Fibroblast of skin of scalp (primary cell): Measurements from ENCODE around the gene JSRP1.

Source experiments
- DNase-seq: peaks from one replicate; pipeline ENCODE4 v3.0.0-alpha.2; 2013

The JSRP1 gene

GRCh38 chr19:2216361-2217225 lies 39.6 kb downstream of the JSRP1 start:
- DNase-seq: no peak

- DNase-seq: no peak
These were observed 40.9 kb downstream of the JSRP1 start for GRCh38 chr19:2215281-2215751.

GRCh38 chr19:2214251-2214650 lies 42.0 kb downstream of the JSRP1 start:
- DNase-seq: no peak

- DNase-seq: no peak
These were observed 42.4 kb downstream of the JSRP1 start for GRCh38 chr19:2213799-2214198.

GRCh38 chr19:2212861-2213711 lies 43.1 kb downstream of the JSRP1 start:
- DNase-seq: no peak

- DNase-seq: no peak
These were observed 45.1 kb downstream of the JSRP1 start for GRCh38 chr19:2210987-2211740.

GRCh38 chr19:2210206-2210605 lies 46.0 kb downstream of the JSRP1 start:
- DNase-seq: no peak

GRCh38 chr19:2209408-2209807 lies 46.8 kb downstream of the JSRP1 start:
- no peak for DNase-seq

GRCh38 chr19:2208975-2209374 lies 47.2 kb downstream of the JSRP1 start:
- DNase-seq: no peak

- DNase-seq: peak; percentile 89
These were observed 48.0 kb downstream of the JSRP1 start for GRCh38 chr19:2207991-2208860.

GRCh38 chr19:2207008-2207407 lies 49.2 kb downstream of the JSRP1 start:
- DNase-seq: no peak

GRCh38 chr19:2202366-2202765 lies 53.9 kb downstream of the JSRP1 start:
- no peak for DNase-seq
